Inflammatory macrophage treated with lipopolysaccharide for 4 hours (primary cell): ENCODE data around the gene IGF2BP2.
"Not testable (repeated sequence)": the region's sequence is repeated elsewhere in the genome, so short reads cannot be mapped to it uniquely, and the experiment has no call there.

Source experiments
- DNase-seq: peaks from one replicate; pipeline ENCODE4 v3.0.0-alpha.2; 2020

The IGF2BP2 gene

DNA sequence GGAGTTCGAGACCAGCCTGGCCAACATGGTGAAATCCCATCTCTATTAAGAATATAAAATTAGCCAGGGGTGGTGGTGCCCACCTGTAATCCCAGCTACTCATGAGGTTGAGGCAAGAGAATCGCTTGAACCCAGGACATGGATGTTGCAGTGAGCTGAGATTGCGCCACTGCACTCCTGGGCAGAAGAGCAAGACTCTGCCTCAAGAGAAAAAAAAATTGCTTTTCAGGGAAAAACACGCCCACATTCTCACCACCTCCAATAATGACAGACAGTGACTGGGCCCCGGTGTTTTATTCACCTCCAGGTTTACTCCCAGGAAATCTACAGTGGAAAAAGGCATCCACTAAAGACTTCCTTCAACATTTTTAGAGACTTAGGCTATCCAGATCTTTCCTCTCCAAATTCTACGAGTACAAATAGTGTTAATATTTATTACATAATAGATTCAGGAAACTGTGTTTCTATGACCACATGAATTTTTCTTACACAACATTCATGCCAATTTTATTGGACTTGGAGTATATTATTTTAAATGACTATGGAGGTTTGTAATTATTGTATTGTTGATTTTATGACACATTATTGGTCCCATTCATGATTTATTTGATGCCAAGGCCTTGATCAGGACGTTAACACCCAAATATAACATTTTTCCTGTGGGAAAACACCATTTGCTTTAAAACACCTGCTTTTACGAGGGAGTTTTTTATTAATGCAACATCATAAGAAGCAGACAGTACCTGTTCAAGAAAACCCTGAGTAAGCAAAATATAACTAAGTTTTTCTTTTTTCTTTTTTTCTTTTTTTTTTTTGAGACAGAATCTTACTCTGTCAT is 26.6 kb downstream of the IGF2BP2 start:
- DNase-seq, result peak; percentile 21

DNA sequence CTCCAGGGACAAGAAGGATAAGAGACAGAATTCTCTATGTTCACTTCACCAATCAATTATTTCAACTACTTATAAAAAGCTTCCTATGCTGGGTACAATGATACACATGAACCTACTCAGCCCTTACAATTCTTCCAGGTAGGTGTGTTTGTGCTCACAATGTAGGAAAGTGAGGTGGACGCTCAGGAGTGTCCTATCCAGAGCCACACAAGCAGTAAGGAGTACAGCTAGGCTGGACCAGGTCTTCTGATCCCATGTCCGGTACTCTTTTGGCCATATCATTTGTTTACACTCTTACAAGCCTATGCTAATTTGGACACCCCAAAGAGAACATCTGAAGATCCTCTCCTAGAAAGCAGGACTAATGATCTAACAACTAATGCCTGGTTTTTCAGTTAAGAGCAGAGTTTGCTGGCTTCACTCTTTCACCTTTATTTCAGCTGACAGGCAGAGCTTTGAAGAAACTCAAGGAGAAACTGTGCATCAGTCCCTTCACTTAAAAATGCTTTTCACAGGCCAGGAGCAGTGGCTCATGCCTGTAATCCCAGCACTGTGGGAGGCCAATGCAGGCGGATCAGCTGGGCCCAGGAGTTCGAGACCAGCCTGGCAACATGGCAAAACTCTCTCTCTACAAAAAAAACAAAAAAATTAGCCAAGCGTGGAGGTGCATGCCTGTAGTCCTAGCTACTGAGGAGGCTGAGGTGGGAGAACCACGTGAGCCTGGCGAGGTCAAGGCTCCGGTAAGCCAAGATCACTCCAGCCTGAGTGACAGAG is 27.5 kb downstream of the IGF2BP2 start:
- no peak for DNase-seq

DNA sequence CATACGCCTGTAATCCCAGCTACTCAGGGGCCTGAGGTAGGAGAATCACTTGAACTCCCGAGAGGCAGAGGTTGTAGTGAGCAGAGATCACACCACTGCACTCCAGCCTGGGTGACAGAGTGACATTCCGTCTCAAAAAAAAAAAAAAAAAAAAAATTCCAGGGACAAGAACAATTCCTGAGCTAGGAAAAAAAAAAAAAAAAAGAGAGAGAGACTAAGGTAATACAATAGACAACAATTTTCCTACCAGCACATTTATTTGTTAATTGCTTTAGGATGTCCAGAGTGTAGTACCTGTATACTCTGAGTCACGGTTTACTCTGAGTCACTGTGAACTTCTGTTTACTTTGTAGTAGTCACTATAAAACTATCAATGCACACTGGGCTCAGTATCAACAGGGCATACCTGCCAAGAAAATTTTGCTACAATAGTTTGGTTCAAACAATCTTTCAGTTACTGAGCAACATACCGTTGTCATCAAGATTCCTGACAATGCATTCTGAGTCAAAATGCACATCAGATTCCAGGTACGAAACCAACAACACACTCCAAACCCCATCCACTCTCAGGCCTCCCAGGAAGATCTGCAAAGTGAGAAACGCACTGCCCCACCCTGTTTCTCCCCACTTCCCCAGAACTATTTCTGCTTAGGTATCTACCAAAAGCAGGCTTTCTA is 28.3 kb downstream of the IGF2BP2 start:
- no peak for DNase-seq

DNA sequence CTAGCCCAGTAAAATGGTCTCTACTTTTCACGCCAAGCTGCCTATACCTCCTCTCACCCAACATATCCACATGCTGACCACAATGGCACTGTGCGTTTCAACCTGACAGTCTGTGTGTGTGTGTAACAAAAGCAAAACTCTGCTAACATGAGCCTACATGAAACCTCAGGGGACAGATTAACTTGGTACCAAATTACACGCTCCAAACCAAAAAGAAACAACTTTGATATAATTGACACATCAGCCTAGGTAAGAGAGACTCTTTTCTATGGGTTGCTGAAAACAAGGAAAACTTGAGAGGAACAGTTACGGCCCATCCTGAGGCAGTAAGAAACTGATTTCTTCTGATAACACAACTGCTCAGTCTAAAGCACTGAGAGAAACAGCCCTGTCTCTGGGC is 31.5 kb downstream of the IGF2BP2 start:
- DNase-seq, result no peak

DNA sequence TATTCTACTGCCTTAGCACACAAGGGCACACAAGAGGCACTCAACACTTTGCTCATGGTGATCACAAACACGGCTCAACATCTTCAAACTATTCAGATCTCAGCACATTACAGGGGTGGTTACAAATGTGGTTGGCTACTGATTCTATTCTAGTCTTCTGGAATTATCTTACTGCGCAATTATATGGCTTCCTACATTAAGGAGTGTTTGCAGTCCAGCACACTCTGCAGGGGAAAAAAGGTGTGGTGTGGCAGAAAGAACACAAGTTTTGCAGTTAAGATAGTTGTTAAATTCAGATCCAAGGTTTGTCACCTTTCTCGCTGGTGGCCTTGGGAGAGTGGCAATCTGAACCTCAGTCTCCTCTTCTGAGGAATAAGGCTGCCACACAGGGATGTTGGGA is 31.9 kb downstream of the IGF2BP2 start:
- DNase-seq, result no peak

DNA sequence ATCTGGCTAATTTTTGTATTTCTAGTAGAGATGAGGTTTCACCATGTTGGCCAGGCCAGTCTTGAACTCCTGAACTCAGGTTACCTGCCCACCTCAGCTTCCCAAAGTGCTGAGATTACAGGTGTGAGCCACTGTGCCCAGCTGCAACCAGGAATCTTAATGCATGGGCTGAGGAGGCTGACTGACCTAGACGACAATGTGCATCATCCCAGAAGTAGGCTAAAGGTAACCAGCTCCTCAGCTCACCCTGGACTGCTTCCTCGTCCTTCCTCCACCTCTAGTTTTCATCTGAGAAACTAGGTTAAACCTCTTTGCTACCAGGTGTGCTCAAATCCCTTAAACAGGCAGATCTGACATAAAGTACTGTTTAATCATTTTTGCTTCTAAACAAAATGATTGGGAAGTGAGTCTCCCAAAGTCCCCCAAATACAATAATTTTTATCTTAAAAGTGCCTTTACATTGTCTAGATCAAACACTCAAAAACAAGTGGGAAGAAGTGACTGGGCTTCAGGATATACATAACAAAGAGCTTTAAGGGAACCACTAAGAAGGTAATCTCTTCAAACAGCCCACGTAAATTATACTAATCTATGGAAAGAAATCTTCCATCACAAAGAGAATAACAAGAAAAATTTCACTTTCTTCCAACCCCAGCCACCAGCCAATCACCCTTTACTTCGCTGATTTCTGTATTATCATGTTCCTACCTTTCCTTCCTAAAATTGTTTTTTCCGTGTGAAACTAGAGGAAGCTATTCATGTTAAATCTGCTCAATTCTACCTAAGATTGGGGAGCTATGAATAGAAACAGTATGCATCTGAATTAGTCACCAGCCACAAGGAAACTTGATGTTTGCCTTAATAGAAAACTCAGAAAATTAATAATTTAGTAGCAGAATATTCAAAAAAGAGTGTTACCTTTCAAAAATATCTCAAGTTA is 34.7 kb downstream of the IGF2BP2 start:
- no peak for DNase-seq

DNA sequence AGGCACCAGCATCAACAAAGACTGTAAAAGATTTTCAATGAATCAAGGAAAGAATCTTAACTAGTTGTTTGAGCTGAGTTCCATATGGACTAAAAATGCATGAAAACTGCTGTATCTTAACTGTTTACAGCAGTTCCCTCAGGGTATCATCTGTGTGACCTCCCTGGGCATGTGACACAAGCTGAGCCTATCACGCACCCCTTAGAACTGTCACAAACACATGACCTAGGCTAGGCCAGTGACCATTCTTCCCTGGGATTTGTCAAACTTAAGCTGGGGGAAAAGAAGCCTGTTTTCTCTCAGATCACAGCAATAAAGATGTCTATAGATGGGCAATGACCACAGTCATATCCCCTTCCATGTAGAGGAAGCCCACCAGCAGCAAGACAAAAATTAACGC is 35.7 kb downstream of the IGF2BP2 start:
- no peak for DNase-seq

DNA sequence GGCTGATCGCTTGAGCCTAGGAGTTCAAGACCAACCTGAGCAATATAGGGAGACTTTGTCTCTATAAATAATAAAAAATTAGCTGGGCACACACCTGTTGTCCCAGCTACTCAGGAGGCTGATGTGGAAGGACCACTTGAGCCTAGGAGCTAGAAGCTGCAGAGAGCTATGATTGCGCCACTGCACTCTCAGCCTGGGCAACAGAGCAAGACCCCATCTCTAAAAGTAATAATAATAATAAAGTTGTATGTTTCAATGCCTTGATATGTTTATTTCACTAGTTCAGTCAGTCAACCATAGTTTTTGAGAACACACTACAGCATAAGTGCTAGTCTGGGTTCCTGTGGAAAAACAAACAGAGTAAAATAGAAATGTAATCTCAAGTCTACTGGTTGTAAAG is 36.5 kb downstream of the IGF2BP2 start:
- DNase-seq, result no peak

DNA sequence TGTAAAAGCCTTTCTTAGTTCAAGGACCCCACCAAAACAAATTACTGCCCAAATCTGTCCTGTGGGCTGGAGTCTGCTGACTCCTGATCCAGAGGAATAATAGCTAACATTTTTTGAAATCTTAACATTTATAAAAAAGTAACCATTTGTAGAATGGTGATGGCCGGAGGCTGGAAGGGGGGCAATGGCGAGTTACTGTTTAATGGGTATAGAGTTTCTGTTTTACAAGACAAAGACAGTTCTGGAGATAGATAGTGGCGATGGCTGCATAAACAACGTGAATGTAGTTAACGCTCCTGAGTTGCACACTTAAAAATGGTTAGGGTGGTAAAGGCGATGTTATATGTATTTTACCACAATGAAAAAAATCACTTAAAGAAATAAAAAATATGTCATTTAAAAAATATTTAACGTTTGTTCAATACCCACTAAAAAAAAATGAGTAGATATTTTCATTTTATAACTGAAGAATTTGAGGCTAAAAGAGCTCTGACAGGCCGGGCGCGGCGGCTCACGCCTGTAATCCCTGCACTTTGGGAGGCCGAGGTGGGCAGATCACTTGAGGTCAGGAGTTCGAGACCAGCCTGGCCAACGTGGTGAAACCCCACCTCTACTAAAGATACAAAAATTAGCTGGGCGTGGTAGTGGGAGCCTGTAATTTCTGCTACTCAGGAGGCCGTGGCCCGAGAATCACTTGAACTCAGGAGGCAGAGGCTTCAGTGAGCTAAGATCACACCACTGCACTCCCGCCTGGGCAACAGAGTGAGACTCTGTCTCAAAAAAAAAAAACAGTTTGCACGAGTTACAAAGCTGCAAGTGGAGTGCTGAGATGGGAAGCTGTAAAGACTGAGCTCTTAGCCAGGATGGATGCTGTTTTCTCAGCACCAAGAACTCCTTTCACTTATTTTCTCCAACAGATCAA is 37.6 kb downstream of the IGF2BP2 start:
- no peak for DNase-seq

DNA sequence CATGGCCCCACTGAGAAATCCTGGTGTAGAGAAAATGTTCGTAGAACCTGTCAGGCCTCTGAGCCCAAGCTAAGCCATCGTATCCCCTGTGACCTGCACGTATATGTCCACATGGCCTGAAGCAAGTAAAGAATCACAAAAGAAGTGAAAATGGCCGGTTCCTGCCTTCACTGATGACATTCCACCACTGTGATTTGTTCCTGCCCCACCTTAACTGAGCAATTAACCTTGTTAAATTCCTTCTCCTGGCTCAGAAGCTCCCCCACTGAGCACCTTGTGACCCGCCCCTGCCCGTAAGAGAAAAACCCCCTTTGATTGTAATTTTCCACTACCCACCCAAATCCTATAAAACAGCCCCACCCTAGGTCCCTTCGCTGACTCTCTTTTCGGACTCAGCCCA is 38.6 kb downstream of the IGF2BP2 start:
- DNase-seq, result not testable (repeated sequence)

DNA sequence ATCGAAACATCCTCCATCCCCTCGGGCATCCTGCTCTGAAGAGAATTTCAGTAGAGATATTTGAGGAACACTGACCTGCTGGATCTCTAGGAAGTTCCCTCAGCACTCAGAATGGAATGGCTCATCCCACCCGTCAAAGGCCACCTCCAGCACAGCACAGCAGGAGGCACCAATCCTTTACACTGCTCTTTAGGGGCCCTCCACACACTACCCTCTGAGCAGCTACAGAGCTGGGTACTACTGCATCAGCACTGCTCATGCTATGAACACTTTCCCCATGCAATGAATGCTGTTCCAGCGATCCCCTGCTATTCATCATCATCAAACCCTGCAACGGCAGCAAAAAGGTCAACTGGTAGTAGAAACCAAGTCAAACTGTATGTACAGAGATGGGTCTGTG is 40.5 kb downstream of the IGF2BP2 start:
- DNase-seq, result no peak

DNA sequence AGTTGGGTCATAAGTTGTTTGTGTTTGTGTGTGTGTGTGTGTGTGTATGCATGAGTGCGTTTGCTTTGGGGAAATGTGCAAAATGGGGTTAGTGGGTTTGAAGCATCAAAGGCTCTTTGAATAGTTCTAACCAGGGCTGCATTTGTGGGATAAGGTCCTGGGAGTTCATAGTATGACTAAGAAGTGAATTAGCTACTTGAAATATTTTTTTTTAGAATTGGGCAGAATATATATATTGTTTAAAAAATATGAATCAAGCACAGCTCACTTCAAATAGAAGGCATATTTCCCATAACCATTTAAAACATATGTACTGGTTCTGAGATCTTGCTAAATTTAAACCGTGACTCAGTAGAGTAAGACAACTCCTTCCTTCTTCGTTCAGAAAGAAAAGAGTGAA is 43.1 kb downstream of the IGF2BP2 start:
- DNase-seq, result no peak

DNA sequence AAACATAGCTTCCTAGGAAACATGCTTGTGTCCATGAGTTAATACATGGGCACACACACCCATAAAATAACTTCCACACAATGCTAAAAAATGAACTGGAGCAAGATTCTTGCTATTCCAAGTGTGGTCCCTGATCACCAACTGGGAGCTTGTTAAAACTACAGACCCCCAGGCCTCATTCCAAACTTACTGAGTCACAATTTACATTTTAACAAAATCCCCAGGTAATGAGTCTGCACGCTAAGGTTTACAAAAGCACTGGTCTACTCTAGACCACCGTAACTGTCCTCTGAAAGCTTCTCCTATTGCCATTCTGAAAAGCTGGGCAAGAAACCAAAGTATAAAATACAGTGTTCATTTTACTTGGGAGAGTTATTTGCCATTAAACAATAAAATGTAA is 45.4 kb downstream of the IGF2BP2 start:
- DNase-seq, result no peak

DNA sequence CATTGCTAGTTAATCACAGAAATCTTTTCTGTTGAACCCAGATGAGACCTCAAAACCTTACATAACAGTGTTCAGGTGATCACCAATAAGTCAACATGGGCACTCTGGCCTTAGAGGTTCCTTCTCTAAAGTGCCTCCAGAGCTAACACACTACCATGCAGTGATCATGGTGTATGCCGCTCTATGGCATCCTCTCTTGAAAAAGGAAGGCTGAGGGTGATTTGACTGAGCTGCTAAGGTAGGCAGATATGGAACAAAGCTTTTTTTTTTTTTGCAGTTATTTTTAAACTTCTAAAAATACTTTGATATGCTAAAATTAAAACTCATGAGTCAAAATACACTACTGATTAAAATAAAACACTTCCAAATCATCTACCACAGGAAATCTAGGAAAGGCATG is 46.0 kb downstream of the IGF2BP2 start:
- DNase-seq, result no peak

DNA sequence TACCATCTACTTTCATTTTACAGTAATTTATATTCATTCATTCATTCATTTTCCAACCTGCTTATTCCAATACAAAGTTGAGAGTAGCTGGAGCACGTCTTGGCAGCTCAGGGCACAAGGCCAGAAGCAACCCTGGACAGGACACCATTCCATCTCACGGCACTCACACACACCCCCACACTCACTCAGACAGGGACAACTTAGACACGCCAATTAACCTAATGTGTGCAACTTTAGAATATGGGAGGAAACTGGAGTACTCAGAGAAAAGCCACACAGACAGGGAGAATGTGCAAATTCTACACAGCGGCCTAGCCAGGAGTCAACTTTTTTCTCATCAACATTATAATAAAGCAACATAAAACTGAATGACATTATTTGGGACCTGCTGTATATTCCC is 46.7 kb downstream of the IGF2BP2 start:
- no peak for DNase-seq

DNA sequence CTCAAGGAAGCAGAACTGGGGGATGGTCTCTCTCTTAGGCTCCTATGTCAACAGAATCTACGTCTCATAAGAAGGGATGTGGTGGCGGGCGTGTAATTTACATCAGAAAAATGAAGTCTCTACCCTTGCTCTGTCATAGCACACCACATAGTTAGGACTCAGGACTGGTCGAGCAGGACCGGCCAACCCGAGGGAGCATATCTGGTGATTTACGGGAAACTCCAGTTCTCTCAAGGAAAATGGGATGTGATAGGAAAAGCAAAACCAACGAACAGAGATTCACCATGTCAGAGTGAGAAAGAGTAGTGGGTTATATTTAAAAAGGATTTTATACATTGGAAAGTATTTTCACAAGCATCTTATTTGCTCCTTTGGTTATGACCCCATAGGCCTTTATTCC is 54.7 kb downstream of the IGF2BP2 start:
- no peak for DNase-seq

DNA sequence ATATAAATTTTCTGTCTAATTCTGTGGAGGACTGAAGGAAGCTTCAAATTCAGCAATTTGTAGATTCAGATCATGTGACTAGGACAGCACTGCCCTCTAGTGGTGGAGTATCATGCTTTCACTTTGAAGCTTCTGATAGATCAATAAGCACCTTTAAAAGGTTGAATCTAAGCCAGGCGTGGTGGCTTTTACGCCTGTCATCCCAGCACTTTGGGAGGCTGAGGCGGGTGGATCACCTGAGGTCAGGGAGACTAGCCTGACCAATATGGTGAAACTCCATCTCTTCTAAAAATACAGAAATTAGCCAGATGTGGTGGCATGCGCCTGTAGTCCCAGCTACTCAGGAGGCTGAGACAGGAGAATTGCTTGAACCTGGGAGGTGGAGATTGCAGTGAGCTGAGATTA is 56.3 kb downstream of the IGF2BP2 start:
- DNase-seq, result peak; percentile 75

DNA sequence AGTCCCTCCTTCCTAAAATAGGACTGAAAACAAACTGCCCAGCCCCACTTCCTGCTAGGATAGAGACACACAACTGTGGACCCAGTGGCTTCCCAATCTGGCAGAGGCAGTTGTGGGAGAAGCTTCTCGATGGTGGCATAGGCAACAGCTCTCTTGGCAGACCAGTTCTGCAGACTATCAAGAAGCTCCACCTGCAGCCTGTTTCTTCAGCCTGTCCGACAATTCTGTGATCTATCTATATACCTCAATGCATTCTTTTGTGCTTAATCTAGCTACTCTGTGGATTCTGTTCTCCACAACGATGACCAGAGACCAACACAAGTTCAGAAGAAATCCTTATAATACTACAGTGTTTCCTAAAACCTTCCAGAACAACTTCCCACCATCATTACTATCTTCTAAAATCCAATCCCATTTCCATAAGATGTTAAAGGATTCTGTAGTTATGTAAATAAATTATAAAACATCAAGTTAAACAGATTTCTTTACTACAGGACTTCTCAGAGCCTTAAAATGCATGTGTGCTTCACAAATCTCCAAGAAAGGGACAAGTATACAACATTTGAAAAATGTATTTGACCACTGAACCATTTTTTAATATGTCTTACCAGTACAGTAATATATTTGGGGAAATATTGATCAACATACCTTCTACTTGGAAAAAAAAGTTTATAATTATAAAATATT is 57.7 kb downstream of the IGF2BP2 start:
- no peak for DNase-seq

DNA sequence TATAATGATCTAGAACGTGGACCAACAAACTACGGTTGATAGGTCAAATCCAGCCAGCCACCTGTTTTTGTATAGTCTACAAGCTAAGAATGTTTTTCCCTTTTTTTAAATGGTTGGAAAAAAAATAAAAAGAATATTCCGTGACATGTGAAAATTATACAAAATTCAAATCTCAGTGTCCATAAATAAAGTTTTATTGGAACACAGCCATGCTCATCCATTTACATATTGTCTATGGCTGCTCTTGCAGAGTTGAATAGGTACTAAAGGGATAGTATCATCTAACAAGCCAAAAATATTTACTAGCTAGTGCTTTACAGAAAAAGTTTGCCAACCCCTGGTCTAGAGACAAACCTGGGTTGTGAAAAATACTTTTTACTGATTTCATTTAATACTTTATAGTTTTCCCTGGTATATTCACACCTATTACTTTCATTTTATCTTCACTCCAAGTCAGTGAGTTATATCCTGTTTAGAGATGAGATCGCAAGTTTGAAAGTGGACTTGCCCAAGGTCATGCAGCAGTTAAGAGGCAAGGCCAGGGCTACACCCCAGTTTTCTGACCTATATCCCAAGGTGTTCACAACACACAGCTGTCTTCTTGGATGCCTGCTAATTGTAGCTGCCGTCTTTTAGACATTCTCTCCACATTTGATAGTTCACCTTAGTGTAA is 58.4 kb downstream of the IGF2BP2 start:
- DNase-seq, result peak; percentile 5

DNA sequence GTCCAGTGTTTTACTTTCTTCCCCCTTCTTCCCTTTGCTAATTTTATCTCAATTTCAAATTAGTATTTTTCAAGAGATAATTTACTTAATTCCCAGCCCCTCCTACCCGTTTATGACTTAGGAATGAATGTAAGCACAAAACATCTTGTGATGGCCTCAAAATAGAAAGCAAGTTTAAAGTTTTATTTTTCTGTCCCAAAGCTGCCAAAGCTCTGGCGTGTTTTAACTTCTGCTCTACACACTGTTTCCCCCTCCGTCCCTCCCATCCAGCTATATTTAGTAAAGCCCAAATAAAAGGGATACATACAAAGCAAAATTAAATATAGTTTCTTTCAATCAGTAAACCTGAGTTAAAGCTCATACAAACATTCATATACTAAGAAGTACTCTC is 59.9 kb downstream of the IGF2BP2 start:
- DNase-seq, result no peak
